ENCODE results near the gene TUBB2B. TPM values are rescaled to one million over a fixed set of nuclear protein-coding genes. Genes with fewer than 3 reads are reported as not detected.

The TUBB2B gene
- total RNA-seq, 1 experiment from 2014 or later: 0.86 TPM

GRCh38 chr6:3272911-3273547 lies 45.6 kb upstream of the TUBB2B start:
- intact Hi-C loops (cut with micrococcal nuclease): loop anchor here (10.0 kb wide), 1 partner anchor 702 kb away; no protein-coding TSS in a partner anchor

More at GRCh38 chr6:3272911-3273547, 45.6 kb upstream of the TUBB2B start:
- no peaks in the 10 kb centered on the region for H3K4me1 ChIP-seq (ENCODE audit: control insufficient read depth in 1 of 2, insufficient read depth in 2 of 2, low read length in 2 of 2)
- H3K36me3 ChIP-seq (ENCODE audit: control insufficient read depth in 1 of 2, insufficient read depth in 2 of 2, low read length in 2 of 2): peaks cover 6 to 11% of the 10 kb centered on the region in 2 experiments; a peak in 3 of 4 replicates
- H3K4me3 ChIP-seq (replicated peaks in 1 of 2; ENCODE audit: low read depth in 1 of 2, low read length in 2 of 2): no peak overlapping the region
- no peaks in the 10 kb centered on the region for H3K27me3 ChIP-seq (ENCODE audit: insufficient read depth, low read length)
- no peak overlapping the region for H3K4me2 ChIP-seq (ENCODE audit: low read length)
- ATAC-seq: no peak
- RAD21 ChIA-PET (ENCODE audit: low non-redundant PET in 1 of 2, low total read pairs in 2 of 2, uncharacterized antibody in 2 of 2, unreplicated experiment in 2 of 2): no interaction called here
- BruUV-seq (replicated peaks): no TSS peak
- no peak for TF ChIP-seq EZH2 (IDR thresholded peaks at IDR 0.05)
- TF ChIP-seq RAD21 (IDR thresholded peaks at IDR 0.05; ENCODE audit: low read depth): no peak
- TF ChIP-seq FOSL1 (IDR thresholded peaks at IDR 0.05; ENCODE audit: low read depth): no peak
- TF ChIP-seq ELF1 (IDR thresholded peaks at IDR 0.05; ENCODE audit: borderline replicate concordance, low read depth): no peak
- TF ChIP-seq POLR2AphosphoS5 (IDR thresholded peaks at IDR 0.05; ENCODE audit: low read depth, low read length): no peak
- TF ChIP-seq POLR2A (IDR thresholded peaks at IDR 0.05; ENCODE audit: borderline replicate concordance, extremely low read depth, insufficient read depth, insufficient read length): no peak
- TF ChIP-seq SP1 (IDR thresholded peaks at IDR 0.05; ENCODE audit: low read depth): no peak
- TF ChIP-seq SIN3A (IDR thresholded peaks at IDR 0.05; ENCODE audit: low read depth): no peak
- no peak for TF ChIP-seq CTCF (IDR thresholded peaks at IDR 0.05 in 2 of 3, conservative IDR thresholded peaks at IDR 0.05 in 1 of 3; ENCODE audit: borderline replicate concordance in 1 of 3, insufficient read depth in 1 of 3, low read depth in 2 of 3, low read length in 2 of 3)
- no peak overlapping the region for H3K27ac ChIP-seq (ENCODE audit: low read depth, low read length)
- peaks cover 8% of the 10 kb centered on the region; the same call in 1 of the 2 replicates for H3K79me2 ChIP-seq (ENCODE audit: insufficient read depth, low read length)
- CTCF ChIA-PET: no interaction called here
- no peaks in the 10 kb centered on the region for H3K9me3 ChIP-seq (ENCODE audit: control insufficient read depth in 1 of 2, insufficient read depth in 1 of 2, low read depth in 1 of 2, low read length in 2 of 2)
- no peaks in the 10 kb centered on the region for H3K9me2 ChIP-seq (ENCODE audit: insufficient read depth)
- POLR2A ChIA-PET: no interaction called here
- no peaks in the 10 kb centered on the region for H4K20me1 ChIP-seq (ENCODE audit: insufficient read depth)
- H3K9ac ChIP-seq (ENCODE audit: low read length): no peak overlapping the region
- H2AFZ ChIP-seq (ENCODE audit: low read depth, low read length, poor library complexity, severe bottlenecking): no peak overlapping the region
- DNase-seq (ENCODE audit: low read depth, low spot score): no peak

Measured in HCT116 (cell line).